ENCODE measurements around the gene APBA3. TPM values are rescaled to one million over a fixed set of nuclear protein-coding genes. Genes with fewer than 3 reads are reported as not detected.

APBA3 gene
- total RNA-seq, 1 experiment from 2014 or later = 34.0 TPM

- H3K27ac ChIP-seq (ENCODE audit: low read length) = no peak overlapping the region
- no peak for TF ChIP-seq SIN3A (IDR thresholded peaks at IDR 0.05; ENCODE audit: borderline replicate concordance, insufficient read depth, low read depth, low read length)
- no peak for TF ChIP-seq CTCF (IDR thresholded peaks at IDR 0.05)
- TF ChIP-seq, protein P1, sequence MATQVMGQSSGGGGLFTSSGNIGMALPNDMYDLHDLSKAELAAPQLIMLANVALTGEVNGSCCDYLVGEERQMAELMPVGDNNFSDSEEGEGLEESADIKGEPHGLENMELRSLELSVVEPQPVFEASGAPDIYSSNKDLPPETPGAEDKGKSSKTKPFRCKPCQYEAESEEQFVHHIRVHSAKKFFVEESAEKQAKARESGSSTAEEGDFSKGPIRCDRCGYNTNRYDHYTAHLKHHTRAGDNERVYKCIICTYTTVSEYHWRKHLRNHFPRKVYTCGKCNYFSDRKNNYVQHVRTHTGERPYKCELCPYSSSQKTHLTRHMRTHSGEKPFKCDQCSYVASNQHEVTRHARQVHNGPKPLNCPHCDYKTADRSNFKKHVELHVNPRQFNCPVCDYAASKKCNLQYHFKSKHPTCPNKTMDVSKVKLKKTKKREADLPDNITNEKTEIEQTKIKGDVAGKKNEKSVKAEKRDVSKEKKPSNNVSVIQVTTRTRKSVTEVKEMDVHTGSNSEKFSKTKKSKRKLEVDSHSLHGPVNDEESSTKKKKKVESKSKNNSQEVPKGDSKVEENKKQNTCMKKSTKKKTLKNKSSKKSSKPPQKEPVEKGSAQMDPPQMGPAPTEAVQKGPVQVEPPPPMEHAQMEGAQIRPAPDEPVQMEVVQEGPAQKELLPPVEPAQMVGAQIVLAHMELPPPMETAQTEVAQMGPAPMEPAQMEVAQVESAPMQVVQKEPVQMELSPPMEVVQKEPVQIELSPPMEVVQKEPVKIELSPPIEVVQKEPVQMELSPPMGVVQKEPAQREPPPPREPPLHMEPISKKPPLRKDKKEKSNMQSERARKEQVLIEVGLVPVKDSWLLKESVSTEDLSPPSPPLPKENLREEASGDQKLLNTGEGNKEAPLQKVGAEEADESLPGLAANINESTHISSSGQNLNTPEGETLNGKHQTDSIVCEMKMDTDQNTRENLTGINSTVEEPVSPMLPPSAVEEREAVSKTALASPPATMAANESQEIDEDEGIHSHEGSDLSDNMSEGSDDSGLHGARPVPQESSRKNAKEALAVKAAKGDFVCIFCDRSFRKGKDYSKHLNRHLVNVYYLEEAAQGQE (IDR thresholded peaks at IDR 0.05; ENCODE audit: insufficient read depth in 1 of 2, low read depth in 2 of 2, low read length in 1 of 2) = no peak
- no peak for TF ChIP-seq TCF7L2 (IDR thresholded peaks at IDR 0.05; ENCODE audit: low read depth, low read length)
- H3K27me3 ChIP-seq (ENCODE audit: control insufficient read depth, insufficient read depth, low read length) = no peaks in the 10 kb centered on the region
- no peaks in the 10 kb centered on the region for H3K36me3 ChIP-seq (ENCODE audit: control insufficient read depth, insufficient read depth, low read length)
- in situ Hi-C loops (cut with HindIII; ENCODE audit: low pct_unique_long_range_greater_than_20kb, low sequenced_read_pairs) (no loop called here), intact Hi-C loops (cut with micrococcal nuclease; ENCODE audit: unreplicated experiment) (no loop called here)
- H3K9me3 ChIP-seq (ENCODE audit: control insufficient read depth, insufficient read depth, low read depth, low read length) = no peaks in the 10 kb centered on the region
- no peak overlapping the region for H3K4me3 ChIP-seq (ENCODE audit: low read depth in 2 of 2, low read length in 2 of 2)
- DNase-seq (ENCODE audit: low read depth, low spot score) (no peak), ATAC-seq (no peak)
- no TSS peak for BruUV-seq (replicated peaks)
- no peaks in the 10 kb centered on the region for H3K4me1 ChIP-seq (ENCODE audit: control insufficient read depth, insufficient read depth, low read length)
- POLR2A ChIA-PET = no interaction called here
- CTCF ChIA-PET = no interaction called here
These were observed 48.6 kb upstream of the APBA3 start for GRCh38 chr19:3809881-3810707.

DNA sequence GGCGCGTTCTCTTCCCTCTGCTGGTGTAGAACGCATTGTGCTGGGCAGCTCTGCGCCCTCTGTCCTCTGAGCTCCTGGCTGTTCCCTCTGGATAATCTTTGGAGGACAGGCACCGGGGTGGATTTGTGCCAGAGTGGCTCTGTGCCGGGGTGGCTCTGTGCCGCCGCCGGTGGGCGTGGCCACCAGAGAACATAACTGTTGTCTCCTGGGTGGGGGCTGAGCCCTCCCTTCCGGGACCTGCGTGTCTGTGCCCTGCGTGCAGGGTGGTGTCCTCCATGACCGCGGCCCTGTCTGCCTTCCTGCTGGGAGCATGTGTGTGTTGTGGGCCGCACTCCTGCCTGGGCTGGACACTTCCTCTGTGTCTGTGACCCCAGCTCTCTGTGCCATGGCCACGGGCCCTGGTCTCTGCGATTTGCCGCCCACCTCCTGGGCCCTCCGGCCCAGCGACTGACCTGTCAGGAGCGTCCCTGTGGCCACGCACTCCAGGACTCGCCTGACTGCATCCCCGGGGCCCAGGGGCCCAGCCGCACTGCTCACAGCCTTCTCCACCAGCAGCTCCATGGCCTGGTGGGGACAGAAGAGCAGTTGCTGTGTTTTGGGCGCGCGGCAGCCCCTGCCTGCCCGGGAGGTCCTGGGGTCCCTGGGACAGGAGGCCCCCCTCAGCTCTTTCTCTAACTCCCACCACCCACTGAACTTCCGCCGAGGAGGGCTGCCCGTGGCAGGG, 47.1 kb upstream of the APBA3 start:
- ChIA-PET POLR2A (no interaction called here), CTCF (no interaction called here)
- Histone ChIP-seq H3K27ac (ENCODE audit: low read length) (no peak overlapping the region), H3K36me3 (ENCODE audit: control insufficient read depth, insufficient read depth, low read length) (no peaks in the 10 kb centered on the region), H3K9me3 (ENCODE audit: control insufficient read depth, insufficient read depth, low read depth, low read length) (no peaks in the 10 kb centered on the region), H3K27me3 (ENCODE audit: control insufficient read depth, insufficient read depth, low read length) (no peaks in the 10 kb centered on the region), H3K4me3 (ENCODE audit: low read depth in 2 of 2, low read length in 2 of 2) (no peak overlapping the region), H3K4me1 (ENCODE audit: control insufficient read depth, insufficient read depth, low read length) (no peaks in the 10 kb centered on the region)
- intact Hi-C loops (cut with micrococcal nuclease; ENCODE audit: unreplicated experiment) = no loop called here
- no TSS peak for BruUV-seq (replicated peaks)
- in situ Hi-C loops (cut with HindIII; ENCODE audit: low pct_unique_long_range_greater_than_20kb, low sequenced_read_pairs) = no loop called here
- DNase-seq (ENCODE audit: low read depth, low spot score) (no peak), ATAC-seq (no peak)
- no peak for TF ChIP-seq POLR2AphosphoS5 (IDR thresholded peaks at IDR 0.05; ENCODE audit: low read depth, low read length)
- no peak for TF ChIP-seq TCF7L2 (IDR thresholded peaks at IDR 0.05; ENCODE audit: low read depth, low read length)
- TF ChIP-seq, protein P1 (IDR thresholded peaks at IDR 0.05; ENCODE audit: insufficient read depth in 1 of 2, low read depth in 2 of 2, low read length in 1 of 2) = no peak
- TF ChIP-seq CTCF (IDR thresholded peaks at IDR 0.05) = no peak
- no peak for TF ChIP-seq SIN3A (IDR thresholded peaks at IDR 0.05; ENCODE audit: borderline replicate concordance, insufficient read depth, low read depth, low read length)

Measured in Panc1 (cell line).